Measurements from ENCODE around the gene PCNX2. TPM values are rescaled to one million over a fixed set of nuclear protein-coding genes. Genes with fewer than 3 reads are reported as not detected.

The PCNX2 gene
- polyA plus RNA-seq, 1 donor (not counting 4 experiments of a cell fraction or from before 2014, with no cell fraction given): 18.0 TPM

DNA sequence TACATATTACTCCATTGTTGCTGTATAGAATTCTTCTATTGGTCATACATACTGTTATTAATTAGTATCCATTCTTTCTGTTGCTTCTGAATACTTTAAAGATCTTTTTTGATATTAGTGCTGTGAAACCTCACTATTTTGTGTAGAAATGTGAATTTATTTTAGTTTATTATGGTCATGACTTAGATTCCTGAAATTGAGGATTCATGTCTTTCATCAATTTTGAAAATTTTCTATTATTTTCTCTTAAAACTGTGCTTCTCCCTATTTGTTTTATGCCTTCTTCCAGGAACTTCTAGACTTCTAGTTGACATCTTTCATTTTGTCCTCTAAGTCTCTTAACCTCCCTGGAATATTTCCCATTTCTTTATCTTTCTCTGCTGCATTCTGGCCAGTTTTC lies 232.1 kb downstream of the PCNX2 start:
- Histone ChIP-seq H3K9me3 (ENCODE audit: control insufficient read depth, low read depth, low read length) (no peaks in the 10 kb centered on the region), H3K79me2 (ENCODE audit: control insufficient read depth, insufficient read depth, low read length) (no peaks in the 10 kb centered on the region), H3K9ac (ENCODE audit: control insufficient read depth, extremely low read depth, insufficient read depth, low read length) (no peak overlapping the region), H3K36me3 (ENCODE audit: control insufficient read depth in 2 of 2, extremely low read depth in 1 of 2, insufficient read depth in 2 of 2, low read length in 2 of 2) (peaks cover 1 to 7% of the 10 kb centered on the region in 2 experiments), H3K4me3 (ENCODE audit: control insufficient read depth in 2 of 3, extremely low read depth in 1 of 3, insufficient read depth in 2 of 3, low read depth in 1 of 3, low read length in 3 of 3) (no peak overlapping the region), H3K4me2 (ENCODE audit: control insufficient read depth, extremely low read depth, insufficient read depth, low read depth, low read length) (no peak overlapping the region), H3K27ac (ENCODE audit: control insufficient read depth, insufficient read depth, low read length) (no peak overlapping the region), H2AFZ (ENCODE audit: control insufficient read depth, low read length) (no peak overlapping the region), H3K4me1 (ENCODE audit: control insufficient read depth, extremely low read depth, insufficient read depth, low read length) (peaks cover 6% of the 10 kb centered on the region), H3K27me3 (ENCODE audit: control insufficient read depth, extremely low read depth, insufficient read depth, low read length) (no peaks in the 10 kb centered on the region), H4K20me1 (ENCODE audit: control insufficient read depth, extremely low read depth, insufficient read depth, low read length) (no peaks in the 10 kb centered on the region), H3K9me1 (ENCODE audit: control insufficient read depth, extremely low read depth, insufficient read depth, low read length) (no peaks in the 10 kb centered on the region)
- DNase-seq (ENCODE audit: low read depth, low spot score) (no peak), FAIRE-seq (no peak)
- no peak for TF ChIP-seq EZH2 (IDR thresholded peaks at IDR 0.05; ENCODE audit: low read length)
- TF ChIP-seq, protein P1, sequence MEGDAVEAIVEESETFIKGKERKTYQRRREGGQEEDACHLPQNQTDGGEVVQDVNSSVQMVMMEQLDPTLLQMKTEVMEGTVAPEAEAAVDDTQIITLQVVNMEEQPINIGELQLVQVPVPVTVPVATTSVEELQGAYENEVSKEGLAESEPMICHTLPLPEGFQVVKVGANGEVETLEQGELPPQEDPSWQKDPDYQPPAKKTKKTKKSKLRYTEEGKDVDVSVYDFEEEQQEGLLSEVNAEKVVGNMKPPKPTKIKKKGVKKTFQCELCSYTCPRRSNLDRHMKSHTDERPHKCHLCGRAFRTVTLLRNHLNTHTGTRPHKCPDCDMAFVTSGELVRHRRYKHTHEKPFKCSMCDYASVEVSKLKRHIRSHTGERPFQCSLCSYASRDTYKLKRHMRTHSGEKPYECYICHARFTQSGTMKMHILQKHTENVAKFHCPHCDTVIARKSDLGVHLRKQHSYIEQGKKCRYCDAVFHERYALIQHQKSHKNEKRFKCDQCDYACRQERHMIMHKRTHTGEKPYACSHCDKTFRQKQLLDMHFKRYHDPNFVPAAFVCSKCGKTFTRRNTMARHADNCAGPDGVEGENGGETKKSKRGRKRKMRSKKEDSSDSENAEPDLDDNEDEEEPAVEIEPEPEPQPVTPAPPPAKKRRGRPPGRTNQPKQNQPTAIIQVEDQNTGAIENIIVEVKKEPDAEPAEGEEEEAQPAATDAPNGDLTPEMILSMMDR (optimal IDR thresholded peaks at IDR 0.05 in 1 of 3, IDR thresholded peaks at IDR 0.05 in 1 of 3, conservative IDR thresholded peaks at IDR 0.05 in 1 of 3; ENCODE audit: extremely low read depth in 1 of 3, insufficient read depth in 2 of 3, low read length in 3 of 3): no peak
- dilution Hi-C loops (cut with MboI; ENCODE audit: extremely low pct_ligation_motif_present, low sequenced_read_pairs): no loop called here

DNA sequence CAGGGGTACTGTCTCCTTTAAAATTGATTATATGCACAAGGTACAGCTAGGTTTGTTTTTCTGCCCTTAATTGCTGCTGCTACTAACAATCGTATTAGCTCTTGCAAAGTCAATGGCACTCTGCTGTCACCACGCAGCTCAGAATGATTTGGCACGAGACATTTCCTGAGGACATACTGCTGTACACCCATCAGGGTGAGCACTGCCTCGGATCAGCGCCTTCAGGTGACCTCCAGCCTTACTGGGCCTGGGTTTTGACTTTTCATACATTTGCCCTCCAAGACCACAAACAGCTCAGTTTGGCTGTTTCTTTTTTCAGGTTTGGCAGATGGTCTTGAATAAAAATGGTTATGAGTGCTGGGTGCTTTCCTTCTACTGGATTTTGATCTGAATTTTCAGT lies 234.3 kb downstream of the PCNX2 start:
- Histone ChIP-seq H3K4me3 (ENCODE audit: control insufficient read depth in 2 of 3, extremely low read depth in 1 of 3, insufficient read depth in 2 of 3, low read depth in 1 of 3, low read length in 3 of 3) (no peak overlapping the region), H4K20me1 (ENCODE audit: control insufficient read depth, extremely low read depth, insufficient read depth, low read length) (no peaks in the 10 kb centered on the region), H3K4me1 (ENCODE audit: control insufficient read depth, extremely low read depth, insufficient read depth, low read length) (peaks cover 6% of the 10 kb centered on the region), H3K27me3 (ENCODE audit: control insufficient read depth, extremely low read depth, insufficient read depth, low read length) (no peaks in the 10 kb centered on the region), H3K36me3 (ENCODE audit: control insufficient read depth in 2 of 2, extremely low read depth in 1 of 2, insufficient read depth in 2 of 2, low read length in 2 of 2) (peaks cover 0 to 7% of the 10 kb centered on the region in 2 experiments), H3K9ac (ENCODE audit: control insufficient read depth, extremely low read depth, insufficient read depth, low read length) (no peak overlapping the region), H3K4me2 (ENCODE audit: control insufficient read depth, extremely low read depth, insufficient read depth, low read depth, low read length) (no peak overlapping the region), H3K9me1 (ENCODE audit: control insufficient read depth, extremely low read depth, insufficient read depth, low read length) (no peaks in the 10 kb centered on the region), H2AFZ (ENCODE audit: control insufficient read depth, low read length) (no peak overlapping the region), H3K79me2 (ENCODE audit: control insufficient read depth, insufficient read depth, low read length) (no peaks in the 10 kb centered on the region), H3K27ac (ENCODE audit: control insufficient read depth, insufficient read depth, low read length) (no peak overlapping the region), H3K9me3 (ENCODE audit: control insufficient read depth, low read depth, low read length) (no peaks in the 10 kb centered on the region)
- dilution Hi-C loops (cut with MboI; ENCODE audit: extremely low pct_ligation_motif_present, low sequenced_read_pairs): no loop called here
- DNase-seq (ENCODE audit: low read depth, low spot score) (no peak), FAIRE-seq (no peak)
- TF ChIP-seq, protein P1 (optimal IDR thresholded peaks at IDR 0.05 in 1 of 3, IDR thresholded peaks at IDR 0.05 in 1 of 3, conservative IDR thresholded peaks at IDR 0.05 in 1 of 3; ENCODE audit: extremely low read depth in 1 of 3, insufficient read depth in 2 of 3, low read length in 3 of 3): no peak
- no peak for TF ChIP-seq EZH2 (IDR thresholded peaks at IDR 0.05; ENCODE audit: low read length)
